HFF-Myc (cell line): Measurements from ENCODE around the gene CSTPP1.
"Not testable (repeated sequence)": the region's sequence is repeated elsewhere in the genome, so short reads cannot be mapped to it uniquely, and the experiment has no call there.

Experiments
- DNase-seq: peaks from one replicate; pipeline ENCODE4 v3.0.0-alpha.2; 2011; ENCODE audit warnings: low read depth; ENCODE audit errors: extremely low read depth
- H3K4me3 ChIP-seq: replicated peaks from 2 replicates; pipeline ENCODE4 v1.5.1; 2011; ENCODE audit warnings: low read depth, mild to moderate bottlenecking, control low read depth, low read length
- TF ChIP-seq, protein P1 (sequence below): IDR thresholded peaks from 2 replicates; pipeline ENCODE4 v1.5.1; 2012; ENCODE audit warnings: mild to moderate bottlenecking, low read depth, low read length, control low read depth; ENCODE audit errors: missing control alignments

CSTPP1 gene

DNA sequence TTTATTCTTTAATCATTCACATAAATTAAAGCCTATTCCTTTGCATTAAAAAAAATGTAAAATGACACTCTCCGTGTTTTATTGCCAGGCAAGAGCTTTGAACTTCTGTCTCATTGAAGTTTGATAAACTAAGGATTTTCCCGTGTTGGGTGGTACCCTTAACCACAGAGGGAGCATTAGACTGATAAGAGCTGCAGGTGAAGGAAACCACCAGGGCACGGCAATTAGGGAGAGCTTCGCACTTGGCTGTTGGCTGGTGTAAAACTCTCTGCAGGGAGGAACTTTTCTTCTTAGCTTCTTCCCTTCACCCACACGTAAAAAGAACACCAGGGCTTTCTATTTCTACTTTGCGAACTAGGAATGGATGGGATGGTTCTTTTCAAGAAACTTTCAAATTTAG lies 47.0 kb downstream of the CSTPP1 start:
- TF ChIP-seq, protein P1, sequence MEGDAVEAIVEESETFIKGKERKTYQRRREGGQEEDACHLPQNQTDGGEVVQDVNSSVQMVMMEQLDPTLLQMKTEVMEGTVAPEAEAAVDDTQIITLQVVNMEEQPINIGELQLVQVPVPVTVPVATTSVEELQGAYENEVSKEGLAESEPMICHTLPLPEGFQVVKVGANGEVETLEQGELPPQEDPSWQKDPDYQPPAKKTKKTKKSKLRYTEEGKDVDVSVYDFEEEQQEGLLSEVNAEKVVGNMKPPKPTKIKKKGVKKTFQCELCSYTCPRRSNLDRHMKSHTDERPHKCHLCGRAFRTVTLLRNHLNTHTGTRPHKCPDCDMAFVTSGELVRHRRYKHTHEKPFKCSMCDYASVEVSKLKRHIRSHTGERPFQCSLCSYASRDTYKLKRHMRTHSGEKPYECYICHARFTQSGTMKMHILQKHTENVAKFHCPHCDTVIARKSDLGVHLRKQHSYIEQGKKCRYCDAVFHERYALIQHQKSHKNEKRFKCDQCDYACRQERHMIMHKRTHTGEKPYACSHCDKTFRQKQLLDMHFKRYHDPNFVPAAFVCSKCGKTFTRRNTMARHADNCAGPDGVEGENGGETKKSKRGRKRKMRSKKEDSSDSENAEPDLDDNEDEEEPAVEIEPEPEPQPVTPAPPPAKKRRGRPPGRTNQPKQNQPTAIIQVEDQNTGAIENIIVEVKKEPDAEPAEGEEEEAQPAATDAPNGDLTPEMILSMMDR, result no peak
- no peak overlapping the region for H3K4me3 ChIP-seq
- no peak for DNase-seq

DNA sequence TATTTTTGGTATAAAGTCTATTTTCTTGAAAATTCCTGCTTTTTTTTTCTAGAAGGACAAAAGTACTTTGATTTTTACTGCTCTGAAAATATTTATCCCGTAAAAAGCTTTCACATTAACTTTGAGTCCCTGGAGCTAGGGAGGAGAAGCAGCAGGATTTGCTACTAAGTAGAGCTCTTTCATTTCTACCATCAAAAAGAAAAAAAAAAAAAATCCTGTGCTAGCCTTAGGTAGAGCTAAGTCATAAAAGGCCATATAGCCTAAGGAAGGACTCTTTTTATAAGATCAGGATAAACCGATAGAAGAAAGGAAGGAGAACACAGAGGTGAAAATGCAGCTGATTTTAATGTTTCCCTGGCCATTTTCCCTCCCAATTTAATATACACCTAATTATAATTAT lies 48.0 kb downstream of the CSTPP1 start:
- TF ChIP-seq, protein P1, result no peak

DNA sequence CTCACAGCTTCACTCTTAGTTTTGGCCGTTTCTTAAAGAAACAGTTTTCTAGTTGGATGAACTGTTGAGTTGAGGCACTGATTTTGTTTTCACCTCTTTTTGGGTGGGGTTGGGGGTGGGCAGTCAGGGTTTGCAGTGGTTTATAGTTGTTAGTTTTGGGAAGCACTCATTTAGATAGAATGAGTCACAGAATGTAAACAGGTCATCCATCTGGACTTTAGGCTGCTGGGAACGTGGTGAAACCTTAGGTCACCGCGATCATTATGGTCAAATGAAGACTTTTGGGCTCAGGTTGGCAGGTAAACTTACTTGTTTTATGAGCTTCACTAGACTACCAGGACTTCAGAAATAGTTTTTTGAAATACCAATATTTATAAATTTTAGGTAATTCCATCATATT lies 48.4 kb downstream of the CSTPP1 start:
- TF ChIP-seq, protein P1, result no peak
- DNase-seq, result no peak
- H3K4me3 ChIP-seq, result no peak overlapping the region

More for the DNA sequence above, 48.0 kb downstream of the CSTPP1 start:
- no peak overlapping the region for H3K4me3 ChIP-seq
- no peak for DNase-seq

DNA sequence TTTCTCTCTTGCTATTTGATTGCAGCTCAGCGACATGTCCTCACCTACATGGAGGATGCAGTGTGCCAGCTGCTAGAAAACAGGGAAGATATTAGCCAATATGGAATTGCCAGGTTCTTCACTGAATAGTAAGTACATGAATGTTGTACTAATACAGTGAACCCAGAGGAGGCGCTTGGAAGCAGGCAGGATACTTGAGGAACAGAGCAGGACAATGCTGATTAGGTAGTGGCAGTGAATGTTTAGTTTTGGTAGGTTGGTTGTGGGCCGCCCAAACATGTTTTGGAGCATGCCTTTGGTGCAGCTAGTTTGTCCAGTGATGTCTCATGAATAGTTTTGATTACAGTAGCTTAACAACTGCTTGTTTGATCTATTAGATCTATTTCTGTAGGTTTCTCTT lies 50.6 kb downstream of the CSTPP1 start:
- TF ChIP-seq, protein P1, result no peak
- DNase-seq, result no peak
- no peak overlapping the region for H3K4me3 ChIP-seq

DNA sequence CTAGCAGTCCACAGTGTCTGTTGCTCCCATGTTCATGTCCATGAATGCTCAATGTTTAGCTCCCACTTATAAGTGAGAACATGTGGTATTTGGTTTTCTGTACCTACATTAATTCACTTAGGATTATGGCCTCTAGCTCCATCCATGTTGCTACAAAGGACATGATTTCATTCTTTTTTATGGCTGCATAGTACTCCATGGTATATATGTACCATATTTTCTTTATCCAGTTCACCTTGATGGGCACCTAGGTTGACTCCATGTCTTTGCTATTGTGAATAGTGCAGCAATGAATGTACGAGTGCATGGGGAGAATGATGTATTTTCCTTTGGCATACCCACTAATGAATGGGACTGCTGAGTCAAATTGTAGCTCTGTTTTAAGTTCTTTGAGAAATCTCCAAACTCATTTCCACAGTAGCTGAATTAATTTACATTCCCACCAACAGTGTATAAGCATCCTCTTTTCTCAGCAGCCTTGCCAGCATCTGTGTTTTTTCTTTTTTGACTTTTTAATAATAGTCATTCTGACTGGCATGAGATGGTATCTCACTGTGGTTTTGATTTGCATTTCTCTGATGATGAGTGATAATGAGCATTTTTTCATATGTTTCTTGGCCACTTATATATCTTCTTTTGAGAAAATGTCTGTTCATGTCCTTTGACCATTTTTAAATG lies 53.4 kb downstream of the CSTPP1 start:
- DNase-seq, H3K4me3 ChIP-seq: not testable (repeated sequence)

DNA sequence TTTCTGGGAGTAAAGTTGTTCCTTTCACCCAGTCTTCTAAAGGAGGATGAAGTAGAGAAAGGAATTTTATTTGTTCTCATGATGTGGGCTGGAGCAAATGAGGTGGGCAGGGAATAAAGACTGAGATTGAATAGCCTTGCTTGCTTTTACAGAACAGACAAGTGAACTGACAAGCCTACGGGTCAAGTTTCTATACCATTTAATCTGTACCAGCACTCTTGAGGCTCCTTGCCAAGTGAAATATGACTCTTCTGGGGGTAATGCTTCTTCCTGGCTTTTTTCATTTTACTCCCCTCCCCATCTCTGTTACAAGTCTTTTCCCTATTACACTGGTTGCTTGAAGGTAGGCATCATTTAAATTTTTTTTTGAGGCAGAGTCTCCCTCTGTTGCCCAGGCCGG lies 54.8 kb downstream of the CSTPP1 start:
- no peak for DNase-seq
- TF ChIP-seq, protein P1, result no peak
- H3K4me3 ChIP-seq, result no peak overlapping the region

DNA sequence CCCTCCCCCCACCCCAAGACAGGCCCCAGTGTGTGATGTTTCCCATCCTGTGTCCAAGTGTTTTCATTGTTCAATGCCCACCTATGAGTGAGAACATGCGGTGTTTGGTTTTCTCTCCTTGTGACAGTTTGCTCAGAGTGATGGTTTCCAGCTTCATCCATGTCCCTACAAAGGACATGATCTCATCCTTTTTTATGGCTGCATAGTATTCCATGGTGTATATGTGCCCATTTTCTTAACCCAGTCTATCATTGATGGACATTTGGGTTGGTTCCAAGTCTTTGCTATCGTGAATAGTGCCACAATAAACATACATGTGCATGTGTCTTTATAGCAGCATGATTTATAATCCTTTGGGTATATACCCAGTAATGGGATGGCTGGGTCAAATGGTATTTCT lies 55.8 kb downstream of the CSTPP1 start:
- H3K4me3 ChIP-seq, DNase-seq: not testable (repeated sequence)

DNA sequence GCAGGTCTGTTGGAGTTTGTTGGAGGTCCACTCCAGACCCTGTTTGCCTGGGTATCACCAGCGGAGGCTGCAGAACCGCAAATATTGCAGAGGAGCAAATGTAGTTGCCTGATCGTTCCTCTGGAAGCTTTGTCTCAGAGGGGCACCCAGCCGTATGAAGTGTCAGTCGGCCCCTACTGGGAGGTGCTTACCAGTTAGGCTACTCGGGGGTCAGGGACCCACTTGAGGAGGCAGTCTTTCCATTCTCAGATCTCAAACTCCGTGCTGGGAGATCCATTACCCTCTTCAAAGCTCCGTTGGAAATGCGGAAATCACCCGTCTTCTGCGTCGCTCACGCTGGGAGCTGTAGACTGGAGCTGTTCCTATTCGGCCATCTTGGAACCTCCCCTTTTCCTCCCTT lies 61.2 kb downstream of the CSTPP1 start:
- not testable (repeated sequence) for DNase-seq, H3K4me3 ChIP-seq
